K562 (cell line): ENCODE measurements around the gene NAB1. TPM values are rescaled to one million over a fixed set of nuclear protein-coding genes. Genes with fewer than 3 reads are reported as not detected.

Source experiments
- ATAC-seq: fragments of 200-7000 bp; cut with Tn5 transposase; 3 replicates; pipeline ENCODE4 v1.9.1; 2020; ENCODE audit warnings: moderate library complexity
- BruUV-seq: library from RNA; stranded (reverse); fragments of 400-500 nt; replicated peaks from 2 replicates; lab custom pipeline; 2021; lab: Mats Ljungman, UMichigan
- CTCF ChIA-PET: fragments of 300-600 bp; formaldehyde crosslinking; extraction: SDS; loops from one replicate; lab custom pipeline; 2021; ENCODE audit warnings: low intra/inter-chr PET ratio; lab: Yijun Ruan, JAX
- POLR2A ChIA-PET: fragments of 300-600, 350-650 bp; sonication (Branson Sonifier 250); formaldehyde crosslinking; extraction: SDS; loops from one replicate; lab custom pipeline; 2021; ENCODE audit warnings: antibody characterized with exemption, inconsistent platforms; lab: Yijun Ruan, JAX
- DNase-seq, 4 experiments: peaks; one replicate each; pipeline versions ENCODE4 v3.0.0 to v3.0.0-alpha.2; 2011 to 2018; ENCODE audit warnings: low spot score in 3 of 4, mixed read lengths in 3 of 4; ENCODE audit errors: extremely low read depth in 1 of 4
- FAIRE-seq: peaks from 2 replicates; lab custom pipeline; 2011; peaks lifted over from hg19 to GRCh38; lab: Jason Lieb, UNC
- H2AFZ ChIP-seq: 2 replicates; pipeline ENCODE4 v1.6.0; 2011; ENCODE audit warnings: low read depth, low read length, control low read depth, inconsistent platforms
- H3K27ac ChIP-seq: fragments of 200-600 bp; 3 replicates; pipeline ENCODE4 v1.8.0; 2011; ENCODE audit warnings: low read depth, mild to moderate bottlenecking, control low read depth, inconsistent platforms, low read length, moderate library complexity, mixed read lengths; ENCODE audit errors: extremely low read depth
- H3K27me3 ChIP-seq, 2 experiments: fragments of 300-600 bp in 1 of 2; 2 replicates in 1 of 2; 3 replicates in 1 of 2; pipeline versions ENCODE4 v1.6.0 to v1.8.0; 2011; ENCODE audit warnings: inconsistent platforms in 2 of 2, low read length in 2 of 2, mild to moderate bottlenecking in 1 of 2, mixed read lengths in 1 of 2, moderate library complexity in 1 of 2; ENCODE audit not compliant: control insufficient read depth in 2 of 2, insufficient read depth in 2 of 2
- H3K36me3 ChIP-seq: fragments of 300-600 bp; 3 replicates; pipeline ENCODE4 v1.8.0; 2011; ENCODE audit warnings: mild to moderate bottlenecking, low read length, inconsistent platforms; ENCODE audit not compliant: control insufficient read depth, insufficient read depth
- H3K4me1 ChIP-seq, 2 experiments: fragments of 200-600 bp in 1 of 2; replicated peaks in 1 of 2; 2 replicates in 1 of 2; 3 replicates in 1 of 2; pipeline versions ENCODE4 v1.5.1 to v1.8.0; 2011; ENCODE audit warnings: inconsistent platforms in 2 of 2, low read length in 2 of 2, mild to moderate bottlenecking in 1 of 2, mixed read lengths in 1 of 2, moderate library complexity in 1 of 2; ENCODE audit not compliant: control insufficient read depth in 2 of 2, insufficient read depth in 2 of 2
- H3K4me2 ChIP-seq: 2 replicates; pipeline ENCODE4 v1.6.1; 2011; ENCODE audit warnings: low read length, control low read depth, inconsistent platforms, mixed read lengths; ENCODE audit not compliant: insufficient read depth
- H3K4me3 ChIP-seq: fragments of 200-600 bp; sonication (generic), shearing (Covaris generic); 2 replicates; pipeline ENCODE4 v1.5.1; 2016; ENCODE audit warnings: control low read depth, inconsistent platforms
- H3K79me2 ChIP-seq: fragments of 200-600 bp; 3 replicates; pipeline ENCODE4 v1.8.0; 2011; ENCODE audit warnings: low read length, inconsistent platforms; ENCODE audit not compliant: control insufficient read depth, insufficient read depth
- H3K9ac ChIP-seq, 2 experiments: 2 replicates each; pipeline versions ENCODE4 v1.6.0 to v1.6.1; 2011; ENCODE audit warnings: low read depth in 2 of 2, low read length in 2 of 2, control low read depth in 1 of 2, inconsistent platforms in 1 of 2, mild to moderate bottlenecking in 1 of 2, mixed read lengths in 1 of 2; ENCODE audit not compliant: insufficient read depth in 1 of 2
- H3K9me1 ChIP-seq: one replicate; pipeline ENCODE4 v1.6.0; 2011; ENCODE audit warnings: inconsistent platforms, mild to moderate bottlenecking, low read length, moderate library complexity; ENCODE audit not compliant: control insufficient read depth, insufficient read depth
- H3K9me3 ChIP-seq: replicated peaks from 2 replicates; pipeline ENCODE4 v1.5.1; 2011; ENCODE audit warnings: low read depth, low read length, inconsistent platforms; ENCODE audit not compliant: control insufficient read depth, insufficient read depth
- H4K20me1 ChIP-seq: replicated peaks from 2 replicates; pipeline ENCODE4 v1.6.1; 2011; ENCODE audit warnings: low read length, inconsistent platforms, mixed read lengths; ENCODE audit not compliant: control insufficient read depth, insufficient read depth
- CBX3 ChIP-seq, 2 experiments: IDR thresholded peaks; 1 replicate in 1 of 2; 2 replicates in 1 of 2; pipeline ENCODE4 v1.6.1; 2012; ENCODE audit warnings: inconsistent platforms in 2 of 2, low read length in 2 of 2, borderline replicate concordance in 1 of 2, control low read depth in 1 of 2
- CC2D1A ChIP-seq: fragments of 450-650 bp; IDR thresholded peaks from 2 replicates; pipeline ENCODE4 v1.6.1; 2017; ENCODE audit warnings: mild to moderate bottlenecking
- CHAMP1 ChIP-seq: fragments of 450-650 bp; IDR thresholded peaks from 2 replicates; pipeline ENCODE4 v1.6.1; 2016; ENCODE audit warnings: mild to moderate bottlenecking
- DIDO1 ChIP-seq: fragments of 450-650 bp; IDR thresholded peaks from 2 replicates; pipeline ENCODE4 v1.6.1; 2016; ENCODE audit warnings: low read depth, missing biosample characterization, missing genetic modification characterization
- E2F6 ChIP-seq, 2 experiments: IDR thresholded peaks; 2 replicates each; pipeline ENCODE4 v1.6.1; 2011; ENCODE audit warnings: borderline replicate concordance in 1 of 2, control low read depth in 1 of 2, low read depth in 1 of 2, low read length in 1 of 2, mild to moderate bottlenecking in 1 of 2, mixed read lengths in 1 of 2, moderate library complexity in 1 of 2; ENCODE audit not compliant: insufficient read depth in 1 of 2, insufficient read length in 1 of 2, poor library complexity in 1 of 2, severe bottlenecking in 1 of 2; ENCODE audit errors: extremely low read depth in 1 of 2
- ETV1 ChIP-seq: fragments of 450-650 bp; conservative IDR thresholded peaks from 2 replicates; pipeline ENCODE4 v1.6.1; 2016; ENCODE audit warnings: missing genetic modification characterization, control low read depth, low read depth, missing compliant biosample characterization
- JUND ChIP-seq, 2 experiments: IDR thresholded peaks; 2 replicates in 1 of 2; 3 replicates in 1 of 2; pipeline ENCODE4 v1.6.1; 2011; ENCODE audit warnings: borderline replicate concordance in 2 of 2, low read depth in 2 of 2, low read length in 2 of 2, improper control_type of control experiment in 1 of 2, missing biosample characterization in 1 of 2, missing genetic modification characterization in 1 of 2, missing genetic modification reagents in 1 of 2
- KDM1A ChIP-seq, 2 experiments: fragments of 450-650 bp; IDR thresholded peaks; 2 replicates each; pipeline ENCODE4 v1.6.1; 2016; ENCODE audit warnings: mild to moderate bottlenecking in 2 of 2
- RCOR1 ChIP-seq, 2 experiments: IDR thresholded peaks; 2 replicates each; pipeline ENCODE4 v1.6.1; 2012; ENCODE audit warnings: low read depth in 2 of 2, low read length in 2 of 2, borderline replicate concordance in 1 of 2, improper control_type of control experiment in 1 of 2
- SMARCA4 ChIP-seq: fragments of 450-650 bp; IDR thresholded peaks from 2 replicates; pipeline ENCODE4 v1.6.1; 2016
- SMC3 ChIP-seq: conservative IDR thresholded peaks from 2 replicates; pipeline ENCODE4 v1.6.1; 2011; ENCODE audit warnings: low read depth, low read length, improper control_type of control experiment; ENCODE audit not compliant: insufficient read depth
- ZNF143 ChIP-seq: sonication (generic); formaldehyde crosslinking; IDR thresholded peaks from 2 replicates; pipeline ENCODE4 v1.9.0; 2022; ENCODE audit warnings: mild to moderate bottlenecking, missing genetic modification reagents
- ZNF507 ChIP-seq: conservative IDR thresholded peaks from 2 replicates; pipeline ENCODE4 v1.6.1; 2017; ENCODE audit warnings: missing genetic modification characterization, missing compliant biosample characterization
- WGBS: fragments of 100-300 bp; shearing (Covaris generic); methylation state at CpG from one replicate; pipeline ENCODE4 v1.1.6; 2016; ENCODE audit warnings: low coverage, mixed read lengths; ENCODE audit not compliant: insufficient coverage; ENCODE audit errors: missing lambda C conversion rate; 5-methylcytosine and 5-hydroxymethylcytosine counted together
- in situ Hi-C: fragments of 300-500 bp; cut with MboI; formaldehyde crosslinking; loops from 4 replicates; pipeline ENCODE4 v1.15.0; 2018; ENCODE audit warnings: inconsistent platforms, mixed read lengths
- intact Hi-C: fragments of 100-400 bp; cut with micrococcal nuclease; formaldehyde crosslinking; loops from 2 replicates; pipeline ENCODE4 v1.14.2; 2022
- polyA plus RNA-seq, 8 experiments: library from polyadenylated mRNA; depleted of rRNA in 4 of 8; stranded (reverse) in 5 of 8; unstranded in 3 of 8; fragments of >200 nt; fragmentation: Nextera tagmentation in 2 of 8; fragmentation: Illumina TruSeq in 1 of 8; extraction: Ambion mirVana in 2 of 8; extraction: Trizol in 1 of 8; gene quantifications; 2 replicates each; pipeline versions ENCODE4 v1.2.1 to v1.2.3, GENCODE V29; 2011 to 2014; ENCODE audit warnings: inconsistent platforms in 1 of 8, missing spikeins in 1 of 8
- total RNA-seq, 7 experiments: library from RNA; depleted of rRNA in 6 of 7; stranded (reverse); fragments of >200 nt in 6 of 7; fragmentation: Illumina TruSeq in 2 of 7; extraction: Trizol in 2 of 7; gene quantifications; 2 replicates each; pipeline versions ENCODE4 v1.2.1 to v1.2.3, GENCODE V29; 2011 to 2021; ENCODE audit warnings: low replicate concordance in 1 of 7

Gene NAB1
- total and polyA plus RNA-seq, 9 of the 15 experiments (the other 6 are each of a cell fraction or from before 2014, with no cell fraction given), result 3.1 to 23.0 (median 16.3) TPM

- no peak overlapping the region for H3K4me2 ChIP-seq
- peaks cover 35% of the 10 kb centered on the region for H3K36me3 ChIP-seq
- ChIA-PET CTCF (interaction anchor here (0.6 kb wide), 1 partner anchor 15 kb away, joined by 4 read pairs; no protein-coding TSS in a partner anchor), POLR2A (interaction anchor here (0.6 to 1.4 kb wide), 5 partner anchors 13 to 360 kb away, joined by 3 read pairs; no protein-coding TSS in a partner anchor)
- BruUV-seq, result no TSS peak
- no peaks in the 10 kb centered on the region for H3K27me3 ChIP-seq
- H2AFZ ChIP-seq, result no peak overlapping the region
- H3K4me1 ChIP-seq, result peaks cover 0 to 10% of the 10 kb centered on the region in 2 experiments; a peak in 2 of 5 replicates
- peak; percentile 85 for FAIRE-seq
- no peak overlapping the region for H3K4me3 ChIP-seq
- no peak overlapping the region for H3K27ac ChIP-seq
- peak; percentile 27 to 70 (median 40) for DNase-seq
- intact Hi-C loops (loop anchor here (1.0 to 5.0 kb wide), 3 partner anchors 44 to 298 kb away; partner anchors contain the start of gene NEMP2), in situ Hi-C loops (loop anchor here (10.0 kb wide), 1 partner anchor 585 kb away; no protein-coding TSS in a partner anchor)
- H3K9me3 ChIP-seq, result no peaks in the 10 kb centered on the region
- ATAC-seq, result peak; percentile 97
- no peaks in the 10 kb centered on the region for H4K20me1 ChIP-seq
- WGBS, result 57% methylated on average over 9 of the region's 12 CpGs
- peaks cover 17% of the 10 kb centered on the region; the same call in 2 of the 3 replicates for H3K79me2 ChIP-seq
- H3K9ac ChIP-seq, result no peak overlapping the region
- H3K9me1 ChIP-seq, result no peaks in the 10 kb centered on the region
- 0 out of 2 replicates have a peak, but pooled peaks have one; percentile 34 for TF ChIP-seq CC2D1A
- peak in 1 of 2 experiments; percentile 45 for TF ChIP-seq E2F6 (IDR thresholded peaks at IDR 0.05; ENCODE audit: borderline replicate concordance in 1 of 2, extremely low read depth in 1 of 2, insufficient read depth in 1 of 2, insufficient read length in 1 of 2, low read depth in 1 of 2, low read length in 1 of 2, poor library complexity in 1 of 2, severe bottlenecking in 1 of 2)
- peak; percentile 22; the same call in 1 of the 2 replicates for TF ChIP-seq JUND (IDR thresholded peaks at IDR 0.05; ENCODE audit: borderline replicate concordance, low read depth, low read length)
- no peak for TF ChIP-seq JUND (tag; IDR thresholded peaks at IDR 0.05; ENCODE audit: borderline replicate concordance, low read depth, low read length)
- TF ChIP-seq SMC3, result peak; percentile 51; the same call in 1 of the 2 replicates
- TF ChIP-seq ETV1 (tag), result 0 out of 2 replicates have a peak, but pooled peaks have one; percentile 9
- TF ChIP-seq SMARCA4, result peak; percentile 29; the same call in 1 of the 2 replicates
- TF ChIP-seq DIDO1 (tag), result no peak
- peak; percentile 65; the same call in 1 of the 2 replicates for TF ChIP-seq CHAMP1
- peak in 1 of 2 experiments; percentile 31; a peak in 1 of 3 replicates for TF ChIP-seq CBX3 (IDR thresholded peaks at IDR 0.05; ENCODE audit: borderline replicate concordance in 1 of 2, low read length in 2 of 2)
- peak; percentile 42 to 63; a peak in 3 of 4 replicates for TF ChIP-seq KDM1A (IDR thresholded peaks at IDR 0.05)
- no peak for TF ChIP-seq ZNF143
- peak in 1 of 2 experiments; percentile 43; a peak in 1 of 4 replicates for TF ChIP-seq RCOR1 (IDR thresholded peaks at IDR 0.05; ENCODE audit: borderline replicate concordance in 1 of 2, low read depth in 2 of 2, low read length in 2 of 2)
- TF ChIP-seq ZNF507 (tag), result no peak
Observed at GRCh38 chr2:190679813-190680591, 31.1 kb downstream of the NAB1 start.
